Stimulated activated CD4-positive, alpha-beta T cell treated with anti-CD3 and anti-CD28 coated beads, Interleukin-15, amount 100 ng/mL, for 24 hours (primary cell): ENCODE results near the gene MRPS16.

ENCODE experiments used
- DNase-seq: peaks from one replicate; pipeline ENCODE4 v3.0.0-alpha.2; 2020

MRPS16 gene

GRCh38 chr10:73238990-73239566 lies 13.4 kb downstream of the MRPS16 start:
- DNase-seq: no peak

DNA sequence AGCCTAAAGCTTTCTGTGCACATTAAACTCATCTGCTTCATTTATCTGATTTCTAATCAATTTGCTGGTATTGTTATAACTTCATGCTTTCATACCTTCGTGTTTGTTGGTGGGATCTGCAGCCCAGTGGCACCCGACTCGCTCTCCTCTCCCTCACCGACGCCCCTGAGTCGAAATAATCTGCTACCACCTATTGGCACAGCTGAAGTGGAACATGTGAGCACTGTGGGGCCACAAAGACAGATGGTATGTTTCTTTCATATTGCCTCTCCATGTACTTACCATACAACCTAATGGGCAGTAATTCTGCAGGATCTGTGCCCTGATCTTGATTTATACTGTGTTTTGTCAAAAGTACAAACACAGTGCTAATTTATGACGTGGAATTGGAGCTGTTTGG lies 17.7 kb downstream of the MRPS16 start:
- no peak for DNase-seq

DNA sequence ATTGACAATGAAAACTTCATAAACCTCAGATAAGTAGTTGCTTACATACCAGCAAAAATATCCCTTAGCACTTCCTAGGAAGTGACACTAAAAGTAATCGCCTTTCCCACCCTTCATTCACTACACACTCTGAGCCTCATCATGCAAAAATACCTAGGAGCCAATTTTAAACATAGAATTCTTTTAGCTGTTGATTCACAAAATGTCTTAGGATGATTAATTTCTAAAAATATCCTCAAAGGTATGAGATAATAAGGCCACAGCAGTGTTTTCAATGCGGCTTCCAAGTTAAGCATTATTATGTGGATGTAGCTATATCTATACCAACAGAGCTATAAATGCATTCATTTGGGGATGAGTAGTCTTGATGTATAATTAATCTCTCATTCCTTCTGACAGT lies 18.6 kb downstream of the MRPS16 start:
- no peak for DNase-seq

DNA sequence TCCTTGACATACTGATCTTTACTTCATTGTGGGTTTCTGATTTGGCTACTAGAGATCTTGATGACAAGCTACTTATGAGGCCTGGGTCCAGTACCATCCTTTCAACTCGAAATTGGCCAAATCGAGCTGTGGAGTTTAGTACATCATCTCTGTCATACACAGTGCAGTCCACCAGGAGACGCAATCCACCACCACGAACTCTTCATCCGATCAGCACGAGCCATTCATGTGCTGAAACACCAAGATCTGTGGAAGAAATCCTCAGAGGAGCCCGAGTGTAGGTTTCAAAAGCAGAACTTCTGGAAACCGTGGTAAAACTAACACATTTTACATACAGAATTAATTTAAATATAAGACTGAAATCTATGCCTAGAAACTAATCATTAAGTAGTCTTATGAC lies 19.6 kb downstream of the MRPS16 start:
- no peak for DNase-seq

DNA sequence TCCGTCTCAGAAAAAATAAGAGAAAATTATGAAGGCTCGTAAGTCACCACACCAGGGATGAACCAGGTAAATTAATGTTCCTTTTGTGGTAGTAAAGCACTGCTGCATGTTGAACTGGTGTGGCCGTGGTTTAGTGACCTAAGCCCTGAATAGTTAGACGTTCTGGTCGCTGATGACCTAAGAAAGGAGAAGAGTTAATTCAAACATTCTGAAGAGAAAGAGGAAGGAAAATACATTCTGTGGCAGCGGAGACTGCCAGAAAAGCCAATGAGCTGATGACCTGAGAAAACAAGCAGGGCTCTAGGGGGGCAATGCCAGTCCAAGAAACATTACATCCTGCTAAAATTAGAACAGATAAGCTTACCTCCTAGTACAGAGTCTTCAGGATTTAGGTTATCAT lies 22.9 kb downstream of the MRPS16 start:
- no peak for DNase-seq

GRCh38 chr10:73228247-73228646 lies 24.2 kb downstream of the MRPS16 start:
- DNase-seq: no peak

- no peak for DNase-seq
Measured at GRCh38 chr10:73226663-73227062, 25.8 kb downstream of the MRPS16 start.

GRCh38 chr10:73225518-73225917 lies 26.9 kb downstream of the MRPS16 start:
- DNase-seq: no peak

- DNase-seq: no peak
Measured at GRCh38 chr10:73220989-73221388, 31.5 kb downstream of the MRPS16 start.

DNA sequence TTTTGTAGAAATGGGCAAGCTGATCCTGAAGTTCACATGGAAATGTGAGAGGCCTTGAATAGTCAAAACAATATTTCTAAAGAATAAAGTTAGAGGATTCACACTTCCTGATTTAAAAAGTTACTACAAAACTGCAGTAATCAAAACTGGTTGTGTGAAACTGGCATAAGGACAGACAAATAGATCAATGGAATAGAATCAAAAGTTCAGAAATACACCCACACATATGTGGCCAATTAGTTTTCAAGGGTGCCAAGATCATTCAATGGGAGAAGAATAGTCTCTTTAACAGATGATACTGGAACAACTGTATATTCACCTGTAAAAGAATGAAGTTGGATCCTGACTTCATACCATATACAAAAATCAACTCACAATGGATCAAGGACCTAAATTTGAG lies 33.1 kb downstream of the MRPS16 start:
- no peak for DNase-seq

- no peak for DNase-seq
Measured at GRCh38 chr10:73218431-73219191, 33.8 kb downstream of the MRPS16 start.

GRCh38 chr10:73217628-73218027 lies 34.8 kb downstream of the MRPS16 start:
- no peak for DNase-seq

- DNase-seq: no peak
Measured at GRCh38 chr10:73215749-73216148, 36.7 kb downstream of the MRPS16 start.

DNA sequence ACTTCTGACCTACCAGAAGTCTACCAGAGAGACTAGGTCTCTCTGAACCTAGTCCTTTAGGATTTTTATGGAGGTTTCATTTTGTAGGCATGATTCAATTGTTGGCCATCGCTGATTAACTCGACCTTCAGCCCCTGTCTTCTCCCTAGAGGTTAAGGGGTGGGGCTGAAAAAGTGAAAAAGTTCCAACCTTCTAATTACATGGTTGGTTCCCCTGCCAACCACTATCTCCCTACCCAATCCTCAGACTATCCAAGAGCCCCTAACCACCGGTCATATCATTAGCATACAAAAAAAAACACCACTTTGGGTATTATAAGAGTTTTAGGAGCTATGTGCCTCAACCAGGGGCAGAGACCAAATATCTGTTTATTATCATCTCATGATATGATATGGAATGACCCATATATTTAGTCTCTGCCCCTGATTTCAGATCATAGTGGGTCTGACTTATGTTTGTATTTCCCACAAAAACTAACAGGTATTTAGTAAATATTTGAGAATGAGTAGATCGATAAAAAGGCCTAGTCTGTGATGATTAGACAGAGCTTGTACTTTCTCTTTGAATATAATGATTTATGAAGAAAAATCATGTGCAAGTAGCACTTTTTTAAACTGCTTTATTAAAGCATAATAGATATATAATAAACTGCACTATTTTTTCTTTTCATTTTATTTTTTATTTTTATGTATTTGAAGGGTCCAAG lies 41.2 kb downstream of the MRPS16 start:
- no peak for DNase-seq

DNA sequence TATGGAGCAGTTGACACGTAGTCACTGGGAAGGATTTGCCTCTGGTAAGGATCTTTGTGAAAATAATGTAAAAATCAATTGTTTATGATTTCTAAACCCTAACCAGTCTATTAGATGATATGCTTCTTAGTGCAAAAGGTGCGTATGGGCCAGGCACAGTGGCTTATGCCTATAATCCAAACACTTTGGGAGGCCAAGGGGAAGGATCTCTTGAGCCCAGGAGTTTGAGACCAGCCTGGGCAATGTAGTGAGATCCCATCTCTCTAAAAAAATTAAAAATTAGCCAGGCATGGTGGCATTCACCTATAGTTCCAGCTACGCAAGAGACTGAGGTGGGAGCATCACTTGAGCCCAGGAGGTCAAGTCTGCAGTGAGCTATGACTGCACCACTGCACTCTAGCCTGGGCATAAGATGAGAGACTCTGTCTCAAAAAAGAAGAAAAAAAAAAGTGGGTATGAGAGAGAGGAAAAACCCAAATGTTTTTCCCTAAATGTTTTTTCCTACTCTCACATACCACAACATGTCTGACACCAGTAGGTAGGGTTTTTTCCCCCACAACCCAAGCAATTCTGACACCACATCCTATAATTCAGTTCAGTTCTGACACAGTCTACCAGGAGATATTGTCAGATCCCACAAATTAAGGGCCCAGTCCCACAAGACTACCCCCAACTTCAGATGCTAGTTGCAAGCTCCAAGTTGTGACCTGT lies 41.9 kb downstream of the MRPS16 start:
- no peak for DNase-seq

DNA sequence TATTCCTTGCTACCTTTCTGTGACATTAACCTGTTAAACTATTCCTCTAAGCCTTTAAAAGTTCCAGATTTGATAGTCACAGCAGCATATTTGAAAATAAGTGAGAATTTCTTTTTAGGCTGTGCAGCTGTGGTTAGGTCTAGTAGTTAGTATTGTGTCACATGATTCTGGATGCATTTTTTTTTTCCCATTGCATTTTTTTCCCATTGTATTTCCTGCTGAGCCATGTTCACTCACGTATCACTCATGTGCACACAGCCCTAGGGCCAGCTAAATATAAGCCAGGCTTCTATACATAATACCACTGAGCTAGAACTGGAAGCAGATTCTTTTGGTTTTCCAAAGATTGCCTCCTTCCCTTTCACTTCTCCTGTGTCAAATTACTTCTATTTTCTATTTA lies 42.7 kb downstream of the MRPS16 start:
- no peak for DNase-seq

DNA sequence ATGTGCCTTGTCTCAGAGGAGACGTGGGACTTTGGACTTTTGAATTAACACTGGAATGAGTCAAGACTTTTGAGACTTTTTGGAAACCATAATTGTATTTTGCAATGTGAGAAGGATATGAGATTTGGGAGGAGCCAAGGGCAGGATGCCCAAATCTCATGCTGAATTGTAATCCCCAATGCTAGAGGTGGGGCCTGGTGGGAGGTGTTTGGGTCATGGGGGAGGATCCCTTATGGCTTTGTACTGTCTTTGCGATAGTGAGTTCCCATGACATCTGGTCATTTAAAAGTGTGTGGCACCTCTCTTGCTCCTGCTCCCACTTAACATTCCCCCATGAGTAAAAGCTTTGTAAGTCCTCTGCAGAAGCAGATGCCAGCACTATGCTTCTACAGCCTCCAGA lies 44.6 kb downstream of the MRPS16 start:
- DNase-seq: no peak

DNA sequence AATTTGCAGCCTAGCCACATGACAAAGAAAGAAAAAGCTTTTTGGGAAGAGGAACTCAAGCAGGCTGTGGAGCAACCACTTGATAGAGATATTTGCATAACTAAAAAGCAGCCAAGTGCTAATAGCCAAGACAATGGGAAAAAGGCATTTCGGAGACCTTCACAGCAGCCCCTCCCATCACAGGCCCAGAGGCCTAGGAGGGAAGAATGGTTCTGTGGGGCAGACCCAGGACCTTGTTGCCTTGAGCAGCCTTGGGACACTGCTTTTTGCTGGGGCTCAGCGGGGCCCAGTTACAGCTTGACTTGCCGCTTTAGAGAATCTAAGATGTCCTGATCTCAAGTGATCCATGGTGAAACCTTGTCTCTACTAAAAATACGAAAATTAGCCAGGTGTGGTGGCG lies 46.1 kb downstream of the MRPS16 start:
- no peak for DNase-seq

DNA sequence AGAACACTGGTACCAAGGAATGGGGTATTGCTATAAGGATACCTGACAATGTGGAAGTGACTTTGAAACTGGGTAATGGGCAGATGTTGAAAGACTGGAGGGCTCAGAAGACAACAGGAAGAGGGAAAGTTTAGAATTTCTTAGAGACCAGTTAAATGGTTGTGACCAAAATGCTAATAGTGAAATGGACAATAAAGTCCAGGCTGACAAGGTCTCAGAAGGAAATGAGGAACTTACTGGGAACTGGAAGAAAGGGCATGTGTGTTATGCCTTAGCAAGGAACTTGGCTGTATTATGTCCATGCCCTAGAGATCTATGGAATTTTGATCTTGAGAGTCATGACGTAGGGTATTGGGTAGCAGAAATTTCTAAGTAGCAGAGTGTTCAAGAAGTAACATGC lies 46.6 kb downstream of the MRPS16 start:
- DNase-seq: no peak

DNA sequence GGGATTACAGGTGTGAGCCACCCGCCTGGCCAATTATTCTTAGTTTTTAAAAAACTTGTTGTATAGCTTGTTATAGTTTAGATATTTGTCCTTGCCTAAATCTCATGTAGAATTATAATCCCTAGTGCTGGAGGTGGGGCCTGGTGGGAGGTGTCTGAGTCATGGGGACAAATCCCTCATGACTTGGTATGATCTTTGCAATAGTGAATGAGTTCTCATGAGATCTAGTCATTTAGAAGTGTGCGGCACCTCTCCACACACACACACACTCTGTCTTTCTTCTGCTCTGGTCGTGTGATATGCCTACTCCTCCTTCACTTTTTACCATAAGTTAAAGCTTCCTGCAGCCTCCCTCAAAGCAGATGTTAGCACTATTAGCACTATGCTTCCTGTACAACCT lies 47.4 kb downstream of the MRPS16 start:
- DNase-seq: no peak
